OCI-LY1 (cell line): ENCODE data around the gene EXOC1L.
"Not testable (repeated sequence)": the region's sequence is repeated elsewhere in the genome, so short reads cannot be mapped to it uniquely, and the experiment has no call there.

Experiments used
- CTCF ChIP-seq: fragments of 200-600 bp; sonication (generic), shearing (Covaris generic); IDR thresholded peaks from 2 replicates; pipeline ENCODE4 v1.5.1; 2017; ENCODE audit warnings: mild to moderate bottlenecking, antibody characterized with exemption, low read length, moderate library complexity, mixed read lengths
- EZH2 ChIP-seq: fragments of 200-600 bp; sonication (generic), shearing (Covaris generic); IDR thresholded peaks from 2 replicates; pipeline ENCODE4 v1.8.0; 2017; ENCODE audit warnings: borderline replicate concordance, mixed run types, mild to moderate bottlenecking, antibody characterized with exemption, low read length, moderate library complexity, mixed read lengths

GRCh38 chr4:55841373-55842239 lies 22.0 kb downstream of the EXOC1L start:
- not testable (repeated sequence) for TF ChIP-seq EZH2, CTCF
